ENCODE data around the gene SIM2. TPM values are rescaled to one million over a fixed set of nuclear protein-coding genes. Genes with fewer than 3 reads are reported as not detected.

The SIM2 gene
- total RNA-seq, 3 donors from 2014 or later (not counting 1 experiment from before 2014, with no cell fraction given): not detected

- H3K4me3 Mint-ChIP-seq: no peak overlapping the region
- peaks cover 15% of the 10 kb centered on the region for H3K27me3 ChIP-seq (ENCODE audit: control insufficient read depth, insufficient read depth, low read length)
Observed at GRCh38 chr21:36749935-36750575, 51.1 kb downstream of the SIM2 start.

GRCh38 chr21:36750576-36750959 lies 51.7 kb downstream of the SIM2 start:
- Mint-ChIP-seq H3K4me1 (peaks cover 10 to 14% of the 10 kb centered on the region in 2 donors), H3K27me3 (ENCODE audit: low read depth in 2 of 2) (peaks cover 20 to 29% of the 10 kb centered on the region in 2 donors), H3K36me3 (peaks cover 14% of the 10 kb centered on the region), H3K4me3 (no peak overlapping the region), H3K9me3 (no peaks in the 10 kb centered on the region), H3K27ac (no peak overlapping the region)
- whole genome bisulfite sequencing (ENCODE audit: insufficient coverage): 100% methylated on average over 1 of the region's 2 CpGs
- intact Hi-C loops (cut with micrococcal nuclease): loop anchor here (10.0 kb wide), 1 partner anchor 184 kb away; no protein-coding TSS in a partner anchor
- no peak overlapping the region for H3K27ac ChIP-seq (ENCODE audit: low read length)
- TF ChIP-seq CTCF (IDR thresholded peaks at IDR 0.05): no peak
- ATAC-seq (no peak), DNase-seq (no peak)
- H3K9me3 ChIP-seq (ENCODE audit: control insufficient read depth, insufficient read depth, low read length): no peaks in the 10 kb centered on the region
- peaks cover under 1% of the 10 kb centered on the region for H3K36me3 ChIP-seq (ENCODE audit: control insufficient read depth, insufficient read depth, low read length)
- no peak overlapping the region for H3K4me3 ChIP-seq (ENCODE audit: low read length)
- peaks cover 15% of the 10 kb centered on the region for H3K27me3 ChIP-seq (ENCODE audit: control insufficient read depth, insufficient read depth, low read length)
- H3K4me1 ChIP-seq (ENCODE audit: control insufficient read depth, insufficient read depth, low read length): peaks cover 4% of the 10 kb centered on the region

More at GRCh38 chr21:36749935-36750575, 51.1 kb downstream of the SIM2 start:
- no peak for DNase-seq
- Mint-ChIP-seq H3K9me3 (no peaks in the 10 kb centered on the region), H3K27ac (no peak overlapping the region), H3K36me3 (peaks cover 14% of the 10 kb centered on the region), H3K4me1 (peaks cover 10 to 14% of the 10 kb centered on the region in 2 donors), H3K27me3 (ENCODE audit: low read depth in 2 of 2) (peaks cover 22 to 31% of the 10 kb centered on the region in 2 donors)
- no peaks in the 10 kb centered on the region for H3K36me3 ChIP-seq (ENCODE audit: control insufficient read depth, insufficient read depth, low read length)
- H3K4me1 ChIP-seq (ENCODE audit: control insufficient read depth, insufficient read depth, low read length): peaks cover 4% of the 10 kb centered on the region
- WGBS (ENCODE audit: insufficient coverage): 85% methylated on average over 9 of the region's 14 CpGs
- intact Hi-C loops (cut with micrococcal nuclease): loop anchor here (10.0 kb wide), 1 partner anchor 185 kb away; no protein-coding TSS in a partner anchor
- ATAC-seq: no peak
- no peaks in the 10 kb centered on the region for H3K9me3 ChIP-seq (ENCODE audit: control insufficient read depth, insufficient read depth, low read length)
- TF ChIP-seq CTCF (IDR thresholded peaks at IDR 0.05): no peak
- H3K27ac ChIP-seq (ENCODE audit: low read length): no peak overlapping the region
- no peak overlapping the region for H3K4me3 ChIP-seq (ENCODE audit: low read length)

GRCh38 chr21:36751383-36751782 lies 52.5 kb downstream of the SIM2 start:
- H3K4me3 Mint-ChIP-seq: no peak overlapping the region
- H3K9me3 Mint-ChIP-seq: no peaks in the 10 kb centered on the region
- Histone ChIP-seq H3K27me3 (ENCODE audit: control insufficient read depth, insufficient read depth, low read length) (peaks cover 15% of the 10 kb centered on the region), H3K4me1 (ENCODE audit: control insufficient read depth, insufficient read depth, low read length) (peaks cover 4% of the 10 kb centered on the region), H3K4me3 (ENCODE audit: low read length) (no peak overlapping the region), H3K9me3 (ENCODE audit: control insufficient read depth, insufficient read depth, low read length) (no peaks in the 10 kb centered on the region), H3K36me3 (ENCODE audit: control insufficient read depth, insufficient read depth, low read length) (peaks cover 2% of the 10 kb centered on the region), H3K27ac (ENCODE audit: low read length) (no peak overlapping the region)
- H3K27me3 Mint-ChIP-seq (ENCODE audit: low read depth in 2 of 2): peaks cover 19 to 26% of the 10 kb centered on the region in 2 donors
- 83% methylated on average over 10 of the region's 10 CpGs for WGBS (ENCODE audit: insufficient coverage)
- intact Hi-C loops (cut with micrococcal nuclease): loop anchor here (10.0 kb wide), 1 partner anchor 183 kb away; no protein-coding TSS in a partner anchor
- H3K36me3 Mint-ChIP-seq: peaks cover 14% of the 10 kb centered on the region
- ATAC-seq (no peak), DNase-seq (no peak)
- peaks cover 9 to 14% of the 10 kb centered on the region in 2 donors for H3K4me1 Mint-ChIP-seq
- no peak for TF ChIP-seq CTCF (IDR thresholded peaks at IDR 0.05)
- H3K27ac Mint-ChIP-seq: no peak overlapping the region
